GM12878 (cell line): ENCODE data around the gene MAGEA6.
"Not testable (repeated sequence)": the region's sequence is repeated elsewhere in the genome, so short reads cannot be mapped to it uniquely, and the experiment has no call there.

Experiments
- CTCF ChIP-seq, 3 experiments: IDR thresholded peaks in 2 of 3; conservative IDR thresholded peaks in 1 of 3; 2 replicates each; pipeline ENCODE4 v1.5.1; 2011; ENCODE audit warnings: low read depth in 3 of 3, low read length in 3 of 3, mild to moderate bottlenecking in 3 of 3, control low read depth in 2 of 3, moderate library complexity in 2 of 3, inconsistent platforms in 1 of 3, mixed read lengths in 1 of 3; ENCODE audit not compliant: control insufficient read depth in 2 of 3, insufficient read depth in 1 of 3; ENCODE audit errors: extremely low read depth in 1 of 3
- MAX ChIP-seq: IDR thresholded peaks from 2 replicates; pipeline ENCODE4 v1.6.1; 2012; ENCODE audit warnings: low read depth, low read length, improper control_type of control experiment
- MXI1 ChIP-seq: fragments of 150-350 bp; IDR thresholded peaks from 2 replicates; pipeline ENCODE4 v1.6.1; 2011; ENCODE audit warnings: low read depth, mild to moderate bottlenecking, inconsistent platforms, low read length, improper control_type of control experiment
- RCOR1 ChIP-seq: conservative IDR thresholded peaks from 2 replicates; pipeline ENCODE4 v1.6.1; 2012; ENCODE audit warnings: low read depth, low read length, improper control_type of control experiment

DNA sequence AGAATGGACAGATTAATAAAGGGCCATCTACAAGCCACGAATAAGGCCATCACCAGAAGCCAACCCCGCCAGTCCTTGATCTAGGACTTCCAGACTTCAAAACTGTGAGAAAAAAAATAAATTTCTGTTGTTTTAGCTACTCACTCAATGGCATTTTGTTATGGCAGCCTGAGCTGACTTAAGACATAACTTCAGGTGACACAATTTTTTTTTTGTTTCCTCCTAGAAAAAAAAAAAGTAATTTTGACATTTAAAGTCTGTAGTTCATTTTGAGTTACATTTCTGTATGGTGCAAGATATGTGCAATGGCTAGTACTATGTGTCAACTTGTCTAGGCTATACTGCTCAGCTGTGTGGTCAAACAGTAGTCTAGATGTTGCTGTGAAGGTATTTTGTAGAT is 10.6 kb downstream of the MAGEA6 start, which contains the start of gene CSAG3:
- not testable (repeated sequence) for TF ChIP-seq MAX; CTCF (IDR thresholded peaks at IDR 0.05 in 2 of 3, conservative IDR thresholded peaks at IDR 0.05 in 1 of 3; ENCODE audit: control insufficient read depth in 2 of 3, extremely low read depth in 1 of 3, insufficient read depth in 1 of 3, low read depth in 3 of 3, low read length in 3 of 3); RCOR1; MXI1
